NCI-H2081 treated with DMSO at 0.1 percent for 48 hours (cell line): ENCODE data around the gene RESP18.
A peak's percentile ranks its signal among the peaks of the same experiment; 100 is the strongest.
"Not testable (repeated sequence)": the region's sequence is repeated elsewhere in the genome, so short reads cannot be mapped to it uniquely, and the experiment has no call there.

Experiments used
- DNase-seq: peaks from one replicate; lab custom pipeline; 2025; lab: John Stamatoyannopoulos, UW

The RESP18 gene

GRCh38 chr2:219325657-219326315, 6.8 kb downstream of the RESP18 start:
- no peak for DNase-seq

- DNase-seq: no peak
Measured at GRCh38 chr2:219325136-219325535, 7.4 kb downstream of the RESP18 start.

GRCh38 chr2:219323434-219323833, 9.1 kb downstream of the RESP18 start:
- DNase-seq: no peak

GRCh38 chr2:219314804-219315468, 17.6 kb downstream of the RESP18 start:
- DNase-seq: no peak

- not testable (repeated sequence) for DNase-seq
Measured at GRCh38 chr2:219312683-219313263, 19.8 kb downstream of the RESP18 start.

- no peak for DNase-seq
Measured at GRCh38 chr2:219309278-219309677, 23.3 kb downstream of the RESP18 start, which contains the start of gene PTPRN. Gene PTPRN (minus strand): TSS chr2:219309401. CDS start chr2:219309332, 69 bp downstream.

- no peak for DNase-seq
Measured at GRCh38 chr2:219308142-219309101, 24.1 kb downstream of the RESP18 start.

- DNase-seq: no peak
Measured at GRCh38 chr2:219306047-219306446, 26.5 kb downstream of the RESP18 start.

GRCh38 chr2:219304223-219304622, 28.3 kb downstream of the RESP18 start:
- DNase-seq: no peak

GRCh38 chr2:219302412-219302968, 30.1 kb downstream of the RESP18 start:
- DNase-seq: no peak

GRCh38 chr2:219300022-219300421, 32.5 kb downstream of the RESP18 start:
- no peak for DNase-seq

- DNase-seq: no peak
Measured at GRCh38 chr2:219299372-219299760, 33.2 kb downstream of the RESP18 start.

GRCh38 chr2:219298759-219299371, 33.7 kb downstream of the RESP18 start:
- peak; percentile 8 for DNase-seq

- DNase-seq: no peak
Measured at GRCh38 chr2:219297766-219298456, 34.6 kb downstream of the RESP18 start.

- no peak for DNase-seq
Measured at GRCh38 chr2:219296631-219297391, 35.7 kb downstream of the RESP18 start.

GRCh38 chr2:219296142-219296541, 36.4 kb downstream of the RESP18 start:
- no peak for DNase-seq

- DNase-seq: peak; percentile 3
Measured at GRCh38 chr2:219294356-219295351, 37.9 kb downstream of the RESP18 start.

GRCh38 chr2:219293736-219294231, 38.8 kb downstream of the RESP18 start:
- DNase-seq: no peak
